Activated naive CD8-positive, alpha-beta T cell treated with anti-CD3 and anti-CD28 coated beads, Interleukin-2, amount 50 U/mL, for 16 hours (primary cell): ENCODE results near the gene MYEOV.

Source experiments
- DNase-seq: peaks from one replicate; pipeline ENCODE4 v3.0.0-alpha.2; 2020; ENCODE audit warnings: low read depth, low spot score

The MYEOV gene

DNA sequence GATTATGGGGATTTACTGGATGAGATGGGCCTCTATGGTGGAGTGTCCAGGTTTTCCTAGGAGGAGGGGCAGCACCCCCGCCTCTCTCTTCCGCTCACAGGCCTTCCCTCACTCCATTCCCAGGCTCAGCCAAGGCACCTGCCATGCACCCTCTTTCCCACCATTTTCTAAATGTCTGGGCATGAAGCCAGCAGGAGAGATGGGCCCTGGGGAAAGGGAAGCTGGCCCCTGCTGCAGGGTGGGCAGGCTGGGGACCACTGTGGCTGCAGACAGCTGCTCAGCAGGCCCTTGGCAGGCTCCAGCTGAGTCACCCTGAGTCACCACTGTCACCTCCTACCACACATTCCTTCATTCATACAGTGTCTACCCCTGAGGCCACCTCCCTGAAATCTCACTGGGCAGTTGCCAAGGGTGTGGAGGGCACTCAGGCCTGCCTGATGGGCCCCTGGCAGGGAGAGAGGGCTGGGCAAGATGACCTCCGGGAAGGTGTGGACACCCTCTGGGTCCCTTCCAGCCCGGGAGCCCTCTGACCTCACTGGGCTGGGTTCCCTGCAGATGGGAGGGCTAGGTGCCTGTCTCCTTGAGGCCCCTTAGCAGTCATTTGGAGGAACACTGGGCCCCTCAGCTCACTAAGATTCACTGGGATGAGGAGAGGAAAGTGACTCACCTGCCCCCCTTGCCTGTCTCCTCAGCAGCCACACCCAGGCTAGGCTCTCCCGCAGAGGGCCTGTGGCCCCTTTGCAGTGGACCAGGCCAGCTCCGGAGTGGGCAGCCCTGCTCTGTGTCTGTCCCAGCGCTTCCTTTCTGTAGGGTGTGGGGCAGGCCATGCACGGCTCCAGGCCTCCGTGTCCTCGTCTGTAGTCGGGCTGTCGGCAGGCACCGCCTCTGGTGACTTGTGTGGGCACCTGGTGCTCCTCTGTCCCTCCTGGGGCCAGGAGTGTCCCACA, 7.8 kb downstream of the MYEOV start:
- no peak for DNase-seq

GRCh38 chr11:69302447-69303020, 8.6 kb downstream of the MYEOV start:
- DNase-seq, result no peak

GRCh38 chr11:69303427-69303826, 9.5 kb downstream of the MYEOV start:
- DNase-seq, result no peak

- no peak for DNase-seq
These were observed 10.3 kb downstream of the MYEOV start for GRCh38 chr11:69304258-69304657.

- no peak for DNase-seq
These were observed 10.7 kb downstream of the MYEOV start for GRCh38 chr11:69304686-69305085.

GRCh38 chr11:69305885-69306540, 12.1 kb downstream of the MYEOV start:
- DNase-seq, result no peak

DNA sequence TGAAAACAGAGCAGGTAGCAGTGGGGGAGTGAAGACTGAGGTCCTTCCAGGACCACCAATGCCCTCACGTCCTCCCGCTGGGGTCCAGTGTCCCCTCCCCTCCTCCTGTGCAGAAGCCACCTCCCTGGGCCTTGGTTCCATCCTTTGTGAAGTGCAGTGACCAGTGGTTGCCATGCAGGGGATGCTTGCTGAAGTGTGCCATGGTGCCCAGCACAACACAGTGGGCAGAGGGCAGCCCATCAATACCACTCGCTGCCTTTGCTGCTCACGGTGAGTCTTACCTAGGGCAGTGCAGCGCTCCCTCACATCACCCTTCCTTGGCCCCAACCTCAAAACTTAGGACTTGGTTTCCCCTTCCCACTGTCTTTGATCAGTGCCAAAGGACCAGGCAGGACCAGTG, 12.9 kb downstream of the MYEOV start:
- no peak for DNase-seq

- DNase-seq, result no peak
These were observed 13.5 kb downstream of the MYEOV start for GRCh38 chr11:69307421-69307820.

DNA sequence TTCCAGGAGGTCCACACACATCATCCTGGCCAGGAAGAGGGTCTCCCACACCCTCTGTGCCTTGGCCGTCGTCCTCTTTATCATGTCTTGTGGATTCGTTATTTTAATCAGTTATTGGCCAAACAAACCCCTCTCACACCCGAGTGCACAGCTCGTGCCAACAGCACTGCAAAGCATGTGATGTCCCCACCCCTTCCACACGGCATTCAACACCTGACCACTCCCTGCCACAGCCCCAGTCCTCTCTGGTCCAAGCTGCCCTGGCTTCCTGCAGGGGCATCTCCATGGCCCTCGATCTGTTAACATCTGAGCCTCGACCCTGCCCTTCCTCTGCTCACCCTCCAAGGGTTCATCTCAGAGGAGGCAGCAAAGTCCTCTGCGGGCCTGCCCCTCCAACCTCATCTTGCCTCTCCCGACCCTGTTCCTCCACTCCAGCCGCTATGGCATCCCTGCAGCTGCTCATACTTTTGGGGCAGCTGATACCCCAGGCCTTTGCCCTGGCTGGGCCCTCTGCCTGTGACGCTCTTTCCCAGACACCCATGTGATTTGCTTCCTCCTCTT, 14.0 kb downstream of the MYEOV start:
- DNase-seq, result no peak

GRCh38 chr11:69308491-69308911, 14.5 kb downstream of the MYEOV start:
- no peak for DNase-seq

DNA sequence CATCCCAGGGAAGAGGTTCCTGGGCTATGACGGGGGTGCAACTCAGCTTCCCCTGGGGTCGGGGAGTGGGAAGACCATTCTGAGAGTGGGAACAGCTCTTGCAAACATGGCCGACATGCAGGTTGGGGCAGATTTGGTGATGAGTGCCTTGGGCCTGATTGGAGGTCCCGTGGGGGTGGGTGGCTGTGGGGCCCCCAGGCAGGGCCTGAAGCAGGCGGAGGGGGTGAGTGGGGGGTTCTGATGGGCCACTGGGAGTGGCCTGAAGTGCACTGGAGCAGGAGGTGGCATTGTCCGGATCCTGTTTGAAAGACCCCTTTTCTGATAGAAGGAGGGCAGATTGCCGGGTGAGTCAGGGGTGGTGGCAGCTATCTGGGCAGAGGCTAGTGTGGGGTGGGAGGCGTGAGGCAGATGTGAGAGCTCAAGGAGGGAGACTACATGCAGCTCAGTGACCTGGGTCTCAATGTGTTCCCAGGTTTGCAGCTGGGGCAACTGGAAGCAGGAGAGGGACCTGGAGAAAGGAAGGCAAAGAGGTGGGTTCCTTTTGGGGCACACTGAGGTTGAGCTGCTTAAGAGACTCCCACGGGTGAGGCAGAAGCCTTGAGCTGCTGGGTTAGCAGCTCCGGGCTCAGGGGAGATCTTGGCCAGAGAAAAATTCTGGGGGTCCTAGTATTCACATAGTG, 15.1 kb downstream of the MYEOV start:
- no peak for DNase-seq

GRCh38 chr11:69309631-69310280, 15.8 kb downstream of the MYEOV start:
- no peak for DNase-seq

- DNase-seq, result no peak
These were observed 16.4 kb downstream of the MYEOV start for GRCh38 chr11:69310351-69310750.

DNA sequence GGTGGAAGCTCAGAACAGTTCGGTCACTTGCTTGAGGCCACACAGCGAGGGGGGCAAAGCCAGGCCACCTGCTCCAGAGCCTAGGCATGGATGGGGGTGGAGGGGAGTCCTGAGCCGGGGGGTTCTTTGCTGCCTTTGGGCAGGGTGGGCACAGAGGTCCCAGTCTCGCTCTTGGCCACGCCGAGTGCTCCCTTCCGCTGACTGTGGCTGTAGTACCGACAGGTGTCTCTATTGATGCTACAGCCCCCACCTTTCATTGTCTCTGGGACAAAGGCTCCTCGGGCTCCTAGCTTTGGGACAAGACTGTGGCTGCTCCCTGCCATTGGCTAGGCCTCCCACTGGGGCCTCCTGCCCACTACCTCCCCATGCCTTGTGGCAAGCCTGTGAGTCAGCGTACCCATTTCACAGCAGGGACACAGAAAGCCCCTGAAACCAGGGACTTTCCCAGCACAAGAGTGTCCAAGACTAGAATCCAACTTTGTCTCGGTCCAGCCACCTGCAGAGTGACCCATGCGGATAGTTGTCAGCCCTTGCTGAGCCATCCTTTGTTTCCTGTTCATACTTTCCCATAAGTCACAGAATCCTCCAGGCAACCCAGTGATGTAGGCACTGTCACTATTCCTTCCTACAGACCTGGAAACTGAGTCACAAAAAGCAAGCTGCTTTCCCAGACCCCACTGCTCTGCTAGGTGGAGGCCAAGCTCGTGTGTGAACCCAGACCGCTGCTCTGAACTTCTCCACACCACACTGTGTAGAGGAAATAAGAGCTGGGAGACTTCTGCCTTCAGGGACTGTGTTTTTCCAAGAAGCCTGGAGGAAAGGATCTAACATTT, 17.2 kb downstream of the MYEOV start:
- no peak for DNase-seq

DNA sequence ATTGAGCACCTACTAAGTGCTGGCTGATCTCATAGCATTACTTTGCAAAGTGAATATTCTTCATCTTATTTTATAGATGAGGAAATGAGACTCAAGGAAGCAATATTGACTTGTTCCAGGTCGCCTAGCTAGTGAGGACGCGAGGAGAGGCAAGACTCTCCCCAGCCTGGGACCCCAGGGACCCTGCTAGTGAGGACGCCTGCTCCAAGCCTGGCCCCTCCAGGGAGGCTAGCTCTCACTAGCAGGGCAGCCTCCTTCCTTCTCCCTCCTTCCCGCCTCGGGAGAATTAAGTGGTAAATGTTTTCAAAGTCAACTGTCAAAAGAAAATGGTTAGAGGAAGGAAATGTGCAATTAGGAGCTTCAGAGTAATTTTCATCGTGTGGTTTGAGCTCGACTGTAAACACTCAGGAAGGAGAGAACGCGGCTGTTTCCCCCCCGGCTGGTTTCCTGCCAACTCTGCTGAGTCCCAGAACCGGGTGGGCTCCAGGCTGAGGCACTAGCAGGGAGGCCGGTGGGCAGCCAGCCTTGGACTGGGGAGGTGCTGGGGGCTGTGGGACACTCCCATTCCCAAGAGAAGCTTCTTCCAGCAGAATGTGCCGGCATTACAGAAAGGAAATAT, 17.9 kb downstream of the MYEOV start:
- no peak for DNase-seq

GRCh38 chr11:69312453-69313404, 18.8 kb downstream of the MYEOV start:
- no peak for DNase-seq

DNA sequence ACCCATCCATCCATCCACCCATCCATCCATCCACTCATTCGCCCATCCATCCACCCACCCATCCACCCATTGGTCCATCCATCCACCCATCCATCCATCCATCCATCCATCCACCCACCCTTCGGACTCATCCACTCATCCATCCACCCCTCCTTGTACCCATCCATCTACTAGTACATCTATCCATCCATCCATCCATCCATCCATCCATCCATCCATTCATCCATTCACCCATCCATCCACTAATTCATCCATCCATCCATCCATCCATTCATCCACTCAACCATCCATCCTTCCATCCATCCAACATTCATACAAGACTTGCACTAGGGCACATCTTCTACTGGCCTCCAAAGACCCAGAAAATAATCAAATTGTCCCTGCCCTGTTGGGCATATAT, 20.0 kb downstream of the MYEOV start:
- DNase-seq, result no peak

GRCh38 chr11:69314555-69314954, 20.6 kb downstream of the MYEOV start:
- no peak for DNase-seq

DNA sequence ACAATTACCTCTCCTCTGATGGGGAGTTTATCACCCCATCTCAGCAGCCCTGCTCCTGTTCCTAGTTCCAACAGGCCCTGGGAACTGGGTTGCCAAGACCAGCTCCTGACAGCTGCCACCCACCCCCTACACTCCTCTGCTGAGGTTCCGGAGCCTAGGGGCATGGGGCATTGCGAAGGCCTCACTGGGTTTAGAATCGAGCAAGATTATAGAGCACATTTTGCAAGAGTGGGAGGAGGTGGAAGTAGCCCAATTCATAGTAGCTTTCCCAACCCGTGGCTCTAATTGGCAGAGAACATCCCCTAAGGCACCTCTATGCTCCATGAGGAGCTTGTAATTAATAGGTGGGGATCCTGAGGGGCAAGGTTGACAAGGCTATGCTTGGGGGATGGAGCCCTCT, 23.0 kb downstream of the MYEOV start:
- DNase-seq, result no peak
